Ishikawa (cell line): ENCODE data around the gene CST8.

Experiments used
- CEBPB ChIP-seq: IDR thresholded peaks from 2 replicates; pipeline ENCODE4 v1.6.1; 2012
- CREB1 ChIP-seq: IDR thresholded peaks from 2 replicates; pipeline ENCODE4 v1.6.1; 2012; ENCODE audit warnings: low read depth
- EGR1 ChIP-seq: IDR thresholded peaks from 2 replicates; pipeline ENCODE4 v1.6.1; 2012
- EP300 ChIP-seq: IDR thresholded peaks from 2 replicates; pipeline ENCODE4 v1.6.1; 2012; ENCODE audit warnings: borderline replicate concordance
- FOXM1 ChIP-seq: IDR thresholded peaks from 2 replicates; pipeline ENCODE4 v1.6.1; 2012; ENCODE audit warnings: low read depth, borderline replicate concordance
- MAX ChIP-seq: IDR thresholded peaks from 2 replicates; pipeline ENCODE4 v1.6.1; 2012
- NFIC ChIP-seq: IDR thresholded peaks from 2 replicates; pipeline ENCODE4 v1.6.1; 2012
- RAD21 ChIP-seq: IDR thresholded peaks from 2 replicates; pipeline ENCODE4 v1.6.1; 2012; ENCODE audit warnings: low read depth
- TAF1 ChIP-seq: IDR thresholded peaks from 2 replicates; pipeline ENCODE4 v1.6.1; 2012; ENCODE audit warnings: low read depth, mild to moderate bottlenecking
- TCF12 ChIP-seq: IDR thresholded peaks from 2 replicates; pipeline ENCODE4 v1.6.1; 2012; ENCODE audit warnings: low read depth
- TEAD4 ChIP-seq: IDR thresholded peaks from 2 replicates; pipeline ENCODE4 v1.6.1; 2012
- YY1 ChIP-seq: IDR thresholded peaks from 2 replicates; pipeline ENCODE4 v1.6.1; 2012; ENCODE audit warnings: low read depth
- ZBTB7A ChIP-seq: IDR thresholded peaks from 2 replicates; pipeline ENCODE4 v1.6.1; 2012; ENCODE audit warnings: low read depth
- TF ChIP-seq, protein P1 (sequence below): IDR thresholded peaks from 2 replicates; pipeline ENCODE4 v1.6.1; 2012; ENCODE audit warnings: low read depth, mild to moderate bottlenecking
- TF ChIP-seq, protein P2 (sequence below): IDR thresholded peaks from 2 replicates; pipeline ENCODE4 v1.6.1; 2012

Gene CST8

DNA sequence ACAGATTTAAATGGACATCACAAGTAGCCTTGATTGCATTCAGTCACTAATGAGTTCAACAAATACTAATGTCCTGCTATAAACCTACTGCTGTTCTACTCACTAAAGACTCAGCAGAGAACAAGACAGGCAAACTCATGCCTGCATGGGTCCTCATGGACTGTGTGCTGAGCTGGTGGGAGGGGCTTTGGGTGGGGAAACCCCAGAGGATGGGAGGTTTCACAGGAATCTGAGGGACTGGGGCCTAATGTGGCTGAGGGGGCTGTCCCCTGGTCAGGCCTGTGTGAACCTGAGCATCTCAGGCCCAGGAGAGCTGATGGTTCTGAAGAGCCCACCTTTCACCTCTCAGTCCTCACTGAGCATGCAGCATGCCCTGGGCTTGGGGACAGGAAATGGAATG, 1.4 kb downstream of the CST8 start:
- no peak for TF ChIP-seq YY1
- TF ChIP-seq RAD21 = no peak
- no peak for TF ChIP-seq NFIC
- TF ChIP-seq, protein P1, sequence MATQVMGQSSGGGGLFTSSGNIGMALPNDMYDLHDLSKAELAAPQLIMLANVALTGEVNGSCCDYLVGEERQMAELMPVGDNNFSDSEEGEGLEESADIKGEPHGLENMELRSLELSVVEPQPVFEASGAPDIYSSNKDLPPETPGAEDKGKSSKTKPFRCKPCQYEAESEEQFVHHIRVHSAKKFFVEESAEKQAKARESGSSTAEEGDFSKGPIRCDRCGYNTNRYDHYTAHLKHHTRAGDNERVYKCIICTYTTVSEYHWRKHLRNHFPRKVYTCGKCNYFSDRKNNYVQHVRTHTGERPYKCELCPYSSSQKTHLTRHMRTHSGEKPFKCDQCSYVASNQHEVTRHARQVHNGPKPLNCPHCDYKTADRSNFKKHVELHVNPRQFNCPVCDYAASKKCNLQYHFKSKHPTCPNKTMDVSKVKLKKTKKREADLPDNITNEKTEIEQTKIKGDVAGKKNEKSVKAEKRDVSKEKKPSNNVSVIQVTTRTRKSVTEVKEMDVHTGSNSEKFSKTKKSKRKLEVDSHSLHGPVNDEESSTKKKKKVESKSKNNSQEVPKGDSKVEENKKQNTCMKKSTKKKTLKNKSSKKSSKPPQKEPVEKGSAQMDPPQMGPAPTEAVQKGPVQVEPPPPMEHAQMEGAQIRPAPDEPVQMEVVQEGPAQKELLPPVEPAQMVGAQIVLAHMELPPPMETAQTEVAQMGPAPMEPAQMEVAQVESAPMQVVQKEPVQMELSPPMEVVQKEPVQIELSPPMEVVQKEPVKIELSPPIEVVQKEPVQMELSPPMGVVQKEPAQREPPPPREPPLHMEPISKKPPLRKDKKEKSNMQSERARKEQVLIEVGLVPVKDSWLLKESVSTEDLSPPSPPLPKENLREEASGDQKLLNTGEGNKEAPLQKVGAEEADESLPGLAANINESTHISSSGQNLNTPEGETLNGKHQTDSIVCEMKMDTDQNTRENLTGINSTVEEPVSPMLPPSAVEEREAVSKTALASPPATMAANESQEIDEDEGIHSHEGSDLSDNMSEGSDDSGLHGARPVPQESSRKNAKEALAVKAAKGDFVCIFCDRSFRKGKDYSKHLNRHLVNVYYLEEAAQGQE = no peak

GRCh38 chr20:23493172-23493772, 2.4 kb downstream of the CST8 start:
- TF ChIP-seq EGR1 = no peak
- no peak for TF ChIP-seq CREB1
- no peak for TF ChIP-seq YY1
- TF ChIP-seq TAF1 = no peak
- no peak for TF ChIP-seq CEBPB

DNA sequence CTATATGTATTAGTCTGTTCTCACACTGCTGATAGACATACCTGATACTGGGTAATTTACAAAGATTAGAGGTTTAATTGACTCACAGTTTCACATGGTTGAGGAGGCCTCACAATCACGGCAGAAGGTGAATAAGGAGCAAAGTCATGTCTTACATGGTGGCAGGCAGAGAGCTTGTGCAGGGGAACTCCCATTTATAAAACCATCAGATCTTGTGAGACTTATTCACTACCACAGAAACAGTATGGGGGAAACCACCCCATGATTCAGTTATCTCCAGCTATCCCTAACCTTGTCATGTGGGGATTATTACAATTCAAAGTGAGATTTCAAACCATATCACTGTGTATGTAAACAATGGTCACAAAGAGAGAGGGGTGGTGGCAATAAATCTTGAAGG, 6.6 kb downstream of the CST8 start:
- TF ChIP-seq CEBPB (no peak), EGR1 (no peak), RAD21 (no peak), TCF12 (no peak), CREB1 (no peak), EP300 (no peak), YY1 (no peak), MAX (no peak), NFIC (no peak), TEAD4 (no peak), ZBTB7A (no peak), FOXM1 (no peak), TAF1 (no peak)
- TF ChIP-seq, protein P2, sequence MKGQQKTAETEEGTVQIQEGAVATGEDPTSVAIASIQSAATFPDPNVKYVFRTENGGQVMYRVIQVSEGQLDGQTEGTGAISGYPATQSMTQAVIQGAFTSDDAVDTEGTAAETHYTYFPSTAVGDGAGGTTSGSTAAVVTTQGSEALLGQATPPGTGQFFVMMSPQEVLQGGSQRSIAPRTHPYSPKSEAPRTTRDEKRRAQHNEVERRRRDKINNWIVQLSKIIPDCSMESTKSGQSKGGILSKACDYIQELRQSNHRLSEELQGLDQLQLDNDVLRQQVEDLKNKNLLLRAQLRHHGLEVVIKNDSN = no peak
- TF ChIP-seq, protein P1 = no peak

DNA sequence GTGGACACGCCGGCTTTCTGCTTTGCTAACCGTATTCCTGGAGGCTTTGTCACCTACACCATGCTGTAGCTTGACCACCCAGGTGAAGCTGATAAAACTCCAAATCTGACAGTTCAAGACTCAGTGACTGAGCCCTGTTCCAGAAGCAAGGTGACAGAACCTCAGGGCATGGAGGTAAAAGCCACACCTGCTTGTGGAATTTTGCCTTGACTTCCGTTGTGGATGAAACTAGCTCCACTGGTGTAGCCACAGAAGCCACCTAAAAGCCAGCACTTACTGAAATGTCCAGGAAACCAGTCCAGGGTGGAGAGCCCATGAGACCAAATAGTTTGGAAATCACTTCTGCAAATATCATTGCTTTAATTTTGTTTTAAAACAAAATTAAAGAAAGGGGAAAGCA, 11.0 kb downstream of the CST8 start:
- TF ChIP-seq EGR1 (no peak), TAF1 (no peak), FOXM1 (no peak), ZBTB7A (no peak), YY1 (no peak), CREB1 (no peak), TCF12 (no peak), TEAD4 (no peak), MAX (no peak), EP300 (no peak), RAD21 (no peak), CEBPB (no peak), NFIC (no peak)
- TF ChIP-seq, protein P2 = no peak
- TF ChIP-seq, protein P1 = no peak

DNA sequence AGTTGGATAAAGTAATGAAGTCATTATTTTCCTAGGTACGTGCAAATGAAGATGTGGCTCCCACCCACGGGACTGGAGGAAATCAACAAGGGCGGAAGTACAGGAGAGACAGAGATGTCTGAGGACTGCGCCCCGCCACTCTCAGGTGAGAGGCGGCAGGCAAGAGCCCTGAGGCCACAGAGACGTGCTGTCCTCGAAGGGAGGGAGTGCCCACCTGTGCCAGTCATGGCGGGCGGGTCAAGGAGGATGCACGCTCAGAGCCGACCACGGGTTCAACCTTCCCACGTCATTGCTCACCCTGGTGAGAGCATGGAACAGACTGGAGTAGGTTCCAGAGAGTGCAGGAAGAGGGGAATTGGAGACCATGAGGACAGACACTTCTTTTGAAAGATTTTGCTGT, 12.7 kb downstream of the CST8 start:
- TF ChIP-seq NFIC (no peak), TAF1 (no peak), RAD21 (no peak)
- TF ChIP-seq, protein P2 = no peak
